HG02938 (cell line): ENCODE data around the gene TOMM20.
"Not testable (repeated sequence)": the region's sequence is repeated elsewhere in the genome, so short reads cannot be mapped to it uniquely, and the experiment has no call there.

Source experiments
- ATAC-seq: cut with Tn5 transposase; IDR thresholded peaks from one replicate; pipeline ENCODE4 v1.9.1; 2021; ENCODE audit warnings: mild to moderate bottlenecking, moderate library complexity; ENCODE audit not compliant: unreplicated experiment

The TOMM20 gene

GRCh38 chr1:235105051-235106043, 23.3 kb downstream of the TOMM20 start:
- ATAC-seq: peak; percentile 85

- ATAC-seq: no peak
Measured at GRCh38 chr1:235102993-235103411, 25.6 kb downstream of the TOMM20 start.

- no peak for ATAC-seq
Measured at GRCh38 chr1:235102259-235102582, 26.4 kb downstream of the TOMM20 start.

- ATAC-seq: no peak
Measured at GRCh38 chr1:235101558-235102258, 26.9 kb downstream of the TOMM20 start.

- no peak for ATAC-seq
Measured at GRCh38 chr1:235100194-235100772, 28.4 kb downstream of the TOMM20 start.

GRCh38 chr1:235098991-235099390, 29.6 kb downstream of the TOMM20 start:
- no peak for ATAC-seq

- no peak for ATAC-seq
Measured at GRCh38 chr1:235098547-235098946, 30.1 kb downstream of the TOMM20 start.

GRCh38 chr1:235097501-235097900, 31.1 kb downstream of the TOMM20 start:
- not testable (repeated sequence) for ATAC-seq

- ATAC-seq: no peak
Measured at GRCh38 chr1:235095938-235096562, 32.6 kb downstream of the TOMM20 start.

GRCh38 chr1:235093696-235094592, 34.7 kb downstream of the TOMM20 start:
- ATAC-seq: peak; percentile 56

GRCh38 chr1:235093013-235093695, 35.5 kb downstream of the TOMM20 start:
- no peak for ATAC-seq

- not testable (repeated sequence) for ATAC-seq
Measured at GRCh38 chr1:235092415-235092814, 36.2 kb downstream of the TOMM20 start.

GRCh38 chr1:235092045-235092406, 36.6 kb downstream of the TOMM20 start:
- not testable (repeated sequence) for ATAC-seq

GRCh38 chr1:235091319-235092044, 37.2 kb downstream of the TOMM20 start:
- not testable (repeated sequence) for ATAC-seq

GRCh38 chr1:235090406-235091069, 38.1 kb downstream of the TOMM20 start:
- ATAC-seq: no peak

GRCh38 chr1:235088907-235089306, 39.7 kb downstream of the TOMM20 start:
- no peak for ATAC-seq

GRCh38 chr1:235088430-235088829, 40.2 kb downstream of the TOMM20 start:
- ATAC-seq: no peak

GRCh38 chr1:235087906-235088305, 40.7 kb downstream of the TOMM20 start:
- no peak for ATAC-seq
